MCF 10A (cell line): ENCODE measurements around the gene AXDND1. TPM values are rescaled to one million over a fixed set of nuclear protein-coding genes. Genes with fewer than 3 reads are reported as not detected.

Experiments used
- BruUV-seq: library from RNA; stranded (reverse); fragments of 400-500 nt; replicated peaks from 2 replicates; lab custom pipeline; 2021; lab: Mats Ljungman, UMichigan
- CTCF ChIA-PET: fragments of 300-600 bp; sonication (Branson Sonifier 250); formaldehyde crosslinking; extraction: SDS; loops from one replicate; lab custom pipeline; 2021; ENCODE audit warnings: antibody characterized with exemption, inconsistent platforms; lab: Yijun Ruan, JAX
- POLR2A ChIA-PET: fragments of 300-600, 350-650 bp; sonication (Branson Sonifier 250); formaldehyde crosslinking; extraction: SDS; loops from one replicate; lab custom pipeline; 2020; ENCODE audit warnings: antibody characterized with exemption, inconsistent platforms; lab: Yijun Ruan, JAX
- DNase-seq: peaks from one replicate; pipeline ENCODE4 v3.0.0-alpha.2; 2018; ENCODE audit not compliant: unreplicated experiment
- H3K27ac Mint-ChIP-seq: one replicate; pipeline ENCODE4 v1.8.0; 2022; ENCODE audit warnings: mild to moderate bottlenecking, low read depth, mixed read lengths; ENCODE audit not compliant: unreplicated experiment
- H3K27me3 Mint-ChIP-seq: one replicate; pipeline ENCODE4 v1.8.0; 2022; ENCODE audit warnings: mixed read lengths; ENCODE audit not compliant: insufficient read depth, unreplicated experiment
- H3K36me3 Mint-ChIP-seq: one replicate; pipeline ENCODE4 v1.8.0; 2022; ENCODE audit warnings: mild to moderate bottlenecking, moderate library complexity, mixed read lengths; ENCODE audit not compliant: insufficient read depth, unreplicated experiment
- H3K4me1 Mint-ChIP-seq: one replicate; pipeline ENCODE4 v1.8.0; 2022; ENCODE audit warnings: mixed read lengths; ENCODE audit not compliant: insufficient read depth, unreplicated experiment
- H3K4me3 Mint-ChIP-seq: one replicate; pipeline ENCODE4 v1.8.0; 2022; ENCODE audit warnings: mild to moderate bottlenecking, moderate library complexity, mixed read lengths; ENCODE audit not compliant: unreplicated experiment
- H3K9me3 Mint-ChIP-seq: one replicate; pipeline ENCODE4 v1.8.0; 2022; ENCODE audit warnings: mixed read lengths; ENCODE audit not compliant: unreplicated experiment
- CTCF ChIP-seq: fragments of 200-600 bp; IDR thresholded peaks from one replicate; pipeline ENCODE4 v1.8.0; 2022; ENCODE audit warnings: antibody characterized with exemption, mild to moderate bottlenecking; ENCODE audit not compliant: unreplicated experiment
- intact Hi-C: fragments of 100-400 bp; cut with micrococcal nuclease; formaldehyde crosslinking; loops from 2 replicates; pipeline ENCODE4 v1.14.1; 2022
- total RNA-seq: library from RNA; stranded (reverse); gene quantifications from 2 replicates; pipeline ENCODE4 v1.2.3, GENCODE V29; 2022

The AXDND1 gene
- total RNA-seq, 1 experiment from 2014 or later, result 1.1 TPM

DNA sequence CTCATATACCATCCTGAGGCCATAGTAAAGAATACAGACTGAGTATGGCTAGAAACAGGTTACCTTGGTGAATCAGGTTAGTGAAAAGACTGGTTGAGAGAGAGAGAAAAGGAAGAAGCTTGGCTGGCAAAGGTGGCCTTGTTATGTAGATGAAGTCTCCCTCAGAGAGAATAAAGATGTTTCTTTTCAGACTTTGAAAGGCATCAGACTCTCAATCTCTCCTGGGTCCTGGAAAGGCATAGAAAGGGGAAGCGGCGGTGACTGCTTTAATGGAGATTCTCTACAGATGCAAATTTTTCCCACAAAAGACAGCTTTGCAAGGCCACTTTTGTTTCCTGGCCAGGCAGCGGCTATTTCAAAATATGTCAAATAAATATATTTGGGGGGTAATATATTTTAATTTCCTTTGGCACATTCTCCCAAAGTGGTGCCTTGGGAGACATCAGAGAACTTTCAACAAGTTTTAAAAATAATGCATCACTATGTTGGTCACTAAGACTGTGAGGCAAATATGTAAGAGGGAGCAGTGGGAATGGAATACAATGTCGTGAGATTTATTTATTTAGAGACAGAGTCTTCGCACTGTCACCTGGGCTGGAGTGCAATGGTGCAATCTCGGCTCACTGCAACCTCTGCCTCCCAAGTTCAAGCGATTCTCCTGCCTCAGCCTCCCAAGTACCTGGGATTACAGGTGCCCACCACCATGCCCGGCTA is 163.9 kb downstream of the AXDND1 start:
- peaks cover 8% of the 10 kb centered on the region for H3K27me3 Mint-ChIP-seq
- no peak overlapping the region for H3K27ac Mint-ChIP-seq
- CTCF ChIA-PET, result interaction anchor here (0.7 kb wide), 1 partner anchor 82 kb away, joined by 4 read pairs; no protein-coding TSS in a partner anchor
- DNase-seq, result no peak
- POLR2A ChIA-PET, result no interaction called here
- no peaks in the 10 kb centered on the region for H3K9me3 Mint-ChIP-seq
- intact Hi-C loops, result no loop called here
- no peak overlapping the region for H3K4me3 Mint-ChIP-seq
- no peaks in the 10 kb centered on the region for H3K4me1 Mint-ChIP-seq
- BruUV-seq, result no TSS peak
- TF ChIP-seq CTCF, result no peak
- no peaks in the 10 kb centered on the region for H3K36me3 Mint-ChIP-seq

DNA sequence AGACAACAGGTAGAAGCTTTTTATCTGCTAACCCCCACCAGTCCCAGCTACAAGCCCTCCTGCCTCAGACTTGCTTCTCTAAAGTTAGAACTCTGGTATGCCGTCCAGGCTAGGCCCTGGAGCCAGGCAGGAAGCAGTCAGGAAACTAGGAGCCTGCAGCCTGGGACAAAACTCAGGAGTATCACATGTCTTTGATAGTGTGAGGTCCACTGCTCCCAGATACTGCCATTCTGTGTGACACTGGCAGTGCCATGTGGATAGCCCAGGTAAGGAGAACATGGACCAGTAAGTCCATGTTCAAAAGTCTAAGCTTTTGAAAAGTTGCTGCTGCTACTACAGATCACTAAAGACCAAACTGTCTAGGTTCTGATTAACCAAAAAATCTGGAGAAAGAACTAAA is 164.6 kb downstream of the AXDND1 start:
- BruUV-seq, result no TSS peak
- Mint-ChIP-seq H3K27me3 (peaks cover under 1% of the 10 kb centered on the region), H3K4me1 (no peaks in the 10 kb centered on the region), H3K9me3 (no peaks in the 10 kb centered on the region), H3K36me3 (no peaks in the 10 kb centered on the region), H3K4me3 (no peak overlapping the region), H3K27ac (no peak overlapping the region)
- POLR2A ChIA-PET, result no interaction called here
- CTCF ChIA-PET, result interaction anchor here (1.5 kb wide), 1 partner anchor 285 kb away, joined by 3 read pairs; no protein-coding TSS in a partner anchor
- TF ChIP-seq CTCF, result no peak
- no peak for DNase-seq
- intact Hi-C loops, result no loop called here

- POLR2A ChIA-PET, result no interaction called here
- Mint-ChIP-seq H3K4me1 (no peaks in the 10 kb centered on the region), H3K27me3 (peaks cover 22% of the 10 kb centered on the region), H3K36me3 (no peaks in the 10 kb centered on the region), H3K9me3 (peaks cover 4% of the 10 kb centered on the region), H3K4me3 (no peak overlapping the region), H3K27ac (no peak overlapping the region)
- CTCF ChIA-PET, result interaction anchor here (0.9 kb wide), 1 partner anchor 29 kb away, joined by 3 read pairs; no protein-coding TSS in a partner anchor
- intact Hi-C loops, result no loop called here
- no peak for TF ChIP-seq CTCF
- DNase-seq, result no peak
- no TSS peak for BruUV-seq
Measured at GRCh38 chr1:179541774-179542173, 176.0 kb downstream of the AXDND1 start.

- no peaks in the 10 kb centered on the region for H3K9me3 Mint-ChIP-seq
- ChIA-PET POLR2A (no interaction called here), CTCF (interaction anchor here (0.7 kb wide), 1 partner anchor 133 kb away, joined by 4 read pairs; no protein-coding TSS in a partner anchor)
- peaks cover under 1% of the 10 kb centered on the region for H3K4me1 Mint-ChIP-seq
- no TSS peak for BruUV-seq
- intact Hi-C loops, result no loop called here
- TF ChIP-seq CTCF, result no peak
- peaks cover under 1% of the 10 kb centered on the region for H3K27me3 Mint-ChIP-seq
- no peaks in the 10 kb centered on the region for H3K36me3 Mint-ChIP-seq
- no peak overlapping the region for H3K27ac Mint-ChIP-seq
- DNase-seq, result no peak
- no peak overlapping the region for H3K4me3 Mint-ChIP-seq
Measured at GRCh38 chr1:179545321-179545720, 179.6 kb downstream of the AXDND1 start.
